B cell (primary cell): Measurements from ENCODE around the gene COL19A1. TPM values are rescaled to one million over a fixed set of nuclear protein-coding genes. Genes with fewer than 3 reads are reported as not detected.

ENCODE experiments used
- ATAC-seq: fragments of 200-7000 bp; cut with Tn5 transposase; one replicate; pipeline ENCODE4 v1.10.0; 2021; ENCODE audit warnings: low read depth, mild to moderate bottlenecking, moderate number of reproducible peaks, moderate library complexity
- CTCF ChIA-PET: fragments of 350-600 bp; sonication (Branson Sonifier 250); formaldehyde crosslinking; loops from one replicate; lab custom pipeline; 2021; ENCODE audit warnings: antibody characterized with exemption, inconsistent platforms; lab: Charles Lee
- POLR2A ChIA-PET: fragments of 350-600 bp; sonication (Branson Sonifier 250); formaldehyde crosslinking; loops from one replicate; lab custom pipeline; 2021; ENCODE audit warnings: antibody characterized with exemption; lab: Charles Lee
- DNase-seq: peaks from one replicate; pipeline ENCODE4 v3.0.0; 2013
- H2AFZ ChIP-seq: 2 replicates; pipeline ENCODE4 v1.6.1; 2012; ENCODE audit warnings: mild to moderate bottlenecking, low read depth, low read length; ENCODE audit not compliant: insufficient read depth, poor library complexity, severe bottlenecking
- H3K27ac ChIP-seq, 2 donors: 1 replicate in 1 of 2; 2 replicates in 1 of 2; pipeline ENCODE4 v1.5.1; 2012 to 2013; ENCODE audit warnings: low read length in 2 of 2, mild to moderate bottlenecking in 2 of 2, moderate library complexity in 1 of 2
- H3K27me3 ChIP-seq, 4 experiments: fragments of 200-600 bp in 1 of 4; sonication (generic) in 1 of 4; replicated peaks in 1 of 4; 1 replicate in 2 of 4; 2 replicates in 2 of 4; pipeline versions ENCODE4 v1.6.1 to v1.7.0; 2013 to 2016; ENCODE audit warnings: low read length in 3 of 4, mild to moderate bottlenecking in 2 of 4, mixed read lengths in 1 of 4, moderate library complexity in 1 of 4; ENCODE audit not compliant: insufficient read depth in 4 of 4, control insufficient read depth in 3 of 4; ENCODE audit errors: control extremely low read depth in 1 of 4
- H3K36me3 ChIP-seq, 2 experiments: replicated peaks in 1 of 2; 1 replicate in 1 of 2; 2 replicates in 1 of 2; pipeline versions ENCODE4 v1.6.1 to v1.7.1; 2013; ENCODE audit warnings: low read length in 1 of 2; ENCODE audit not compliant: insufficient read depth in 2 of 2, control insufficient read depth in 1 of 2; ENCODE audit errors: control extremely low read depth in 1 of 2, extremely low read depth in 1 of 2
- H3K4me1 ChIP-seq, 2 donors: fragments of 200-600 bp in 1 of 2; sonication (generic) in 1 of 2; 1 replicate in 1 of 2; 2 replicates in 1 of 2; pipeline versions ENCODE4 v1.5.1 to v1.6.1; 2013 to 2017; ENCODE audit warnings: low read length in 2 of 2; ENCODE audit not compliant: control insufficient read depth in 2 of 2, insufficient read depth in 2 of 2
- H3K4me2 ChIP-seq: replicated peaks from 2 replicates; pipeline ENCODE3; 2012; ENCODE audit warnings: mild to moderate bottlenecking, low read depth, low read length; ENCODE audit not compliant: poor library complexity, severe bottlenecking
- H3K4me3 ChIP-seq, 5 experiments: fragments of 200-600 bp in 1 of 5; sonication (generic) in 1 of 5; 1 replicate in 3 of 5; 2 replicates in 2 of 5; pipeline versions ENCODE4 v1.5.1 to v1.7.0; 2011 to 2016; ENCODE audit warnings: low read length in 4 of 5, mild to moderate bottlenecking in 4 of 5, low read depth in 2 of 5, control low read depth in 1 of 5, moderate library complexity in 1 of 5; ENCODE audit not compliant: insufficient read depth in 1 of 5; ENCODE audit errors: control extremely low read depth in 1 of 5, extremely low read depth in 1 of 5
- H3K79me2 ChIP-seq: fragments of 200-600 bp; sonication (generic); one replicate; pipeline ENCODE4 v1.6.0; 2016; ENCODE audit warnings: low read length; ENCODE audit not compliant: control insufficient read depth, insufficient read depth
- H3K9ac ChIP-seq: fragments of 200-600 bp; sonication (generic); 2 replicates; pipeline ENCODE4 v1.6.1; 2017; ENCODE audit warnings: mild to moderate bottlenecking, low read length, moderate library complexity
- H3K9me3 ChIP-seq, 3 donors: one replicate each; pipeline versions ENCODE4 v1.6.1 to v1.7.1; 2013; ENCODE audit warnings: low read length in 2 of 3; ENCODE audit not compliant: control insufficient read depth in 2 of 3, insufficient read depth in 1 of 3; ENCODE audit errors: control extremely low read depth in 1 of 3
- H4K20me1 ChIP-seq: 2 replicates; pipeline ENCODE4 v1.6.0; 2012; ENCODE audit warnings: mild to moderate bottlenecking, low read length; ENCODE audit not compliant: insufficient read depth, control insufficient read depth, poor library complexity, severe bottlenecking
- H3K27ac Mint-ChIP-seq: one replicate; pipeline ENCODE4 v1.8.0; 2021; ENCODE audit warnings: mixed read lengths
- H3K27me3 Mint-ChIP-seq: one replicate; pipeline ENCODE4 v1.8.0; 2021; ENCODE audit warnings: mixed read lengths
- H3K4me1 Mint-ChIP-seq: one replicate; pipeline ENCODE4 v1.8.0; 2021; ENCODE audit warnings: mixed read lengths
- H3K4me3 Mint-ChIP-seq: one replicate; pipeline ENCODE4 v1.8.0; 2021; ENCODE audit warnings: mixed read lengths
- H3K9me3 Mint-ChIP-seq: one replicate; pipeline ENCODE4 v1.8.0; 2022; ENCODE audit warnings: mixed read lengths; ENCODE audit not compliant: insufficient read depth
- EZH2 ChIP-seq: IDR thresholded peaks from 2 replicates; pipeline ENCODE4 v1.6.1; 2012; ENCODE audit warnings: borderline replicate concordance, low read depth, mild to moderate bottlenecking, moderate library complexity, low read length; ENCODE audit not compliant: insufficient read depth, poor library complexity, severe bottlenecking
- WGBS: methylation state at CpG from one replicate; pipeline ENCODE4 v1.1.5; 2013; ENCODE audit warnings: missing lambda C conversion rate; ENCODE audit not compliant: insufficient coverage; 5-methylcytosine and 5-hydroxymethylcytosine counted together
- intact Hi-C: fragments of 100-400 bp; cut with micrococcal nuclease; formaldehyde crosslinking; loops from one replicate; pipeline ENCODE4 v1.10.0; 2022
- polyA plus RNA-seq: library from polyadenylated mRNA; depleted of rRNA; stranded (reverse); fragments of >200 nt; gene quantifications from 2 replicates; pipeline ENCODE4 v1.2.3, GENCODE V29; 2012
- total RNA-seq, 2 donors: library from RNA; stranded (reverse); fragments of 120-200 nt in 1 of 2; gene quantifications; 1 replicate in 1 of 2; 2 replicates in 1 of 2; pipeline versions ENCODE4 v1.2.3 to v1.2.4, GENCODE V29; 2013 to 2022
- TF ChIP-seq, protein P1 (sequence below): fragments of 200-600 bp; IDR thresholded peaks from one replicate; pipeline ENCODE4 v1.8.0; 2022; ENCODE audit warnings: antibody characterized with exemption, mild to moderate bottlenecking

COL19A1 gene
- total and polyA plus RNA-seq, 2 donors (not counting 1 experiment from before 2014, with no cell fraction given), result 14.6 to 61.4 TPM

DNA sequence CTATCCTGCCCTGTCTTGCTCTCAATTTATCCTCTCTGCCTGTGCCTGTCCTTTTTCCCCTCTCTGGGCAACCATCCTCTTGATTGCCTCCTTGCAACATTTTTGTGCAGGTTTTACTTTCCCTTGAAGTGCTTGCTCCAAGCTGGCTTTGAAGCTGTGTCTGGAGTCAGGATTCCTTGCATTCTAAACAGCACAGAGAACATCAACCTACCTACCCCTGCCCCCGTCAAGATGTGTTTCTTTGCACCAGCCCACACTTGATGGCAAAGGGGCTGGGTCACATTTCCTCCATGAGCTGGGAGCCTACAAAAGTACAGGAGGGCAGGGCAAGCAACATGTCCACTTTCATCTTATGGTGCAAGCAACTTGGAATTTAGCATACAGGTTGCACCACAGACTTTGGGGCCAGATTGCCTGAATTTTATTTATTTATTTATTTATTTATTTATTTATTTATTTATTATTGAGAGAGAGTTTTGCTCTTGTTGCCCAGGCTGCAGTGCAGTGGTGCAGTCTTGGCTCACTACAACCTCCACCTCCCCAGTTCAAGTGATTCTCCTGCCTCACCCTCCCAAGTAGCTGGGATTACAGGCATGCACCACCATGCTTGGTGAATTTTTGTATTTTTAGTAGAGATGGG, 206.3 kb downstream of the COL19A1 start:
- no peak for TF ChIP-seq EZH2
- TF ChIP-seq, protein P1, sequence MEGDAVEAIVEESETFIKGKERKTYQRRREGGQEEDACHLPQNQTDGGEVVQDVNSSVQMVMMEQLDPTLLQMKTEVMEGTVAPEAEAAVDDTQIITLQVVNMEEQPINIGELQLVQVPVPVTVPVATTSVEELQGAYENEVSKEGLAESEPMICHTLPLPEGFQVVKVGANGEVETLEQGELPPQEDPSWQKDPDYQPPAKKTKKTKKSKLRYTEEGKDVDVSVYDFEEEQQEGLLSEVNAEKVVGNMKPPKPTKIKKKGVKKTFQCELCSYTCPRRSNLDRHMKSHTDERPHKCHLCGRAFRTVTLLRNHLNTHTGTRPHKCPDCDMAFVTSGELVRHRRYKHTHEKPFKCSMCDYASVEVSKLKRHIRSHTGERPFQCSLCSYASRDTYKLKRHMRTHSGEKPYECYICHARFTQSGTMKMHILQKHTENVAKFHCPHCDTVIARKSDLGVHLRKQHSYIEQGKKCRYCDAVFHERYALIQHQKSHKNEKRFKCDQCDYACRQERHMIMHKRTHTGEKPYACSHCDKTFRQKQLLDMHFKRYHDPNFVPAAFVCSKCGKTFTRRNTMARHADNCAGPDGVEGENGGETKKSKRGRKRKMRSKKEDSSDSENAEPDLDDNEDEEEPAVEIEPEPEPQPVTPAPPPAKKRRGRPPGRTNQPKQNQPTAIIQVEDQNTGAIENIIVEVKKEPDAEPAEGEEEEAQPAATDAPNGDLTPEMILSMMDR, result no peak
- Histone ChIP-seq H3K36me3 (peaks cover 3 to 20% of the 10 kb centered on the region in 2 experiments), H3K27me3 (no peaks in the 10 kb centered on the region), H3K79me2 (no peaks in the 10 kb centered on the region), H2AFZ (no peak overlapping the region), H3K9ac (no peak overlapping the region), H4K20me1 (no peaks in the 10 kb centered on the region), H3K27ac (no peak overlapping the region), H3K4me3 (no peak overlapping the region), H3K4me2 (no peak overlapping the region), H3K9me3 (no peaks in the 10 kb centered on the region), H3K4me1 (no peaks in the 10 kb centered on the region)
- ATAC-seq (no peak), DNase-seq (no peak)
- Mint-ChIP-seq H3K9me3 (no peaks in the 10 kb centered on the region), H3K4me1 (no peaks in the 10 kb centered on the region), H3K27me3 (no peaks in the 10 kb centered on the region), H3K4me3 (no peak overlapping the region), H3K27ac (no peak overlapping the region)
- intact Hi-C loops, result no loop called here
- WGBS, result 100% methylated on average over 1 of the region's 1 CpG
- ChIA-PET CTCF (no interaction called here), POLR2A (no interaction called here)

DNA sequence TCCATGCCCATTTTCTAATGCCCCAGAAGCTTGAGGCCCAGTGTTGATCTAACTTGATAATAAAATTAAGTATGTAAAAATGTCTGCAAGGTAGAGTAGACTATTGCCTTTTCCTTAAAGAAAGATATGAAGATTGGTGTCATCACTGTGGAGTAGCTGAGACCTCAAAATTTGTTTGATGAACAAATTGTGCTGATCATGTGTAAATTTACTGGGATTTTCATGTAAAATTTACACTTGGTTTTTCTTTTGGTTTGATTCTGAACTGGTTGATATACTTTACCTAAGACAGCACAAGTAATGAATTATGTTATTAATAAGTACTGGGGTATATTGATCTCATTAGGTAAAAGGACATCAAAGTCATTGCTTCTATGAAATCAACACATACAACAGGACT, 207.3 kb downstream of the COL19A1 start:
- DNase-seq, result no peak
- TF ChIP-seq, protein P1, result no peak
- no peak for TF ChIP-seq EZH2
- Mint-ChIP-seq H3K27ac (no peak overlapping the region), H3K9me3 (no peaks in the 10 kb centered on the region), H3K27me3 (no peaks in the 10 kb centered on the region), H3K4me3 (no peak overlapping the region), H3K4me1 (no peaks in the 10 kb centered on the region)
- peaks cover 3 to 20% of the 10 kb centered on the region in 2 experiments for H3K36me3 ChIP-seq
- H3K9me3 ChIP-seq, result no peaks in the 10 kb centered on the region
- no peak overlapping the region for H3K4me2 ChIP-seq
- H4K20me1 ChIP-seq, result no peaks in the 10 kb centered on the region
- no peaks in the 10 kb centered on the region for H3K27me3 ChIP-seq
- H2AFZ ChIP-seq, result no peak overlapping the region
- ATAC-seq, result no peak
- no peak overlapping the region for H3K27ac ChIP-seq
- no peak overlapping the region for H3K4me3 ChIP-seq
- H3K79me2 ChIP-seq, result no peaks in the 10 kb centered on the region
- ChIA-PET POLR2A (no interaction called here), CTCF (no interaction called here)
- no peaks in the 10 kb centered on the region for H3K4me1 ChIP-seq
- intact Hi-C loops, result no loop called here
- no peak overlapping the region for H3K9ac ChIP-seq
